Osteoblast (primary cell): Measurements from ENCODE around the gene SOAT1. TPM values are rescaled to one million over a fixed set of nuclear protein-coding genes. Genes with fewer than 3 reads are reported as not detected.

ENCODE experiments used
- DNase-seq: peaks from one replicate; pipeline ENCODE4 v3.0.0; 2011; ENCODE audit warnings: low spot score, mixed read lengths; ENCODE audit not compliant: insufficient read length; ENCODE audit errors: missing footprints
- H2AFZ ChIP-seq: 2 replicates; pipeline ENCODE4 v1.6.0; 2011; ENCODE audit warnings: mild to moderate bottlenecking, low read length
- H3K27ac ChIP-seq: 2 replicates; pipeline ENCODE4 v1.5.1; 2011; ENCODE audit warnings: mild to moderate bottlenecking, low read depth, low read length, moderate library complexity
- H3K27me3 ChIP-seq: 2 replicates; pipeline ENCODE4 v1.6.0; 2012; ENCODE audit warnings: mild to moderate bottlenecking, control low read depth, inconsistent platforms, low read length, moderate library complexity; ENCODE audit not compliant: insufficient read depth
- H3K36me3 ChIP-seq: 2 replicates; pipeline ENCODE4 v1.5.1; 2011; ENCODE audit warnings: mild to moderate bottlenecking, low read length, control low read depth, moderate library complexity; ENCODE audit not compliant: insufficient read depth
- H3K4me1 ChIP-seq: 2 replicates; pipeline ENCODE4 v1.5.1; 2011; ENCODE audit warnings: mild to moderate bottlenecking, low read length, control low read depth, moderate library complexity; ENCODE audit not compliant: insufficient read depth
- H3K4me2 ChIP-seq: 2 replicates; pipeline ENCODE4 v1.6.0; 2011; ENCODE audit warnings: mild to moderate bottlenecking, low read length; ENCODE audit not compliant: insufficient read depth
- H3K4me3 ChIP-seq: fragments of 200-600 bp; sonication (generic); 3 replicates; pipeline ENCODE4 v1.5.1; 2012; ENCODE audit warnings: mild to moderate bottlenecking, low read length, inconsistent platforms; ENCODE audit not compliant: insufficient read depth
- H3K79me2 ChIP-seq: 2 replicates; pipeline ENCODE4 v1.6.0; 2012; ENCODE audit warnings: mild to moderate bottlenecking, low read length, control low read depth, inconsistent platforms; ENCODE audit not compliant: insufficient read depth
- H3K9me3 ChIP-seq: 2 replicates; pipeline ENCODE4 v1.5.1; 2011; ENCODE audit warnings: low read depth, low read length, control low read depth
- H4K20me1 ChIP-seq: 2 replicates; pipeline ENCODE4 v1.6.0; 2012; ENCODE audit warnings: mild to moderate bottlenecking, low read length, control low read depth; ENCODE audit not compliant: insufficient read depth
- total RNA-seq: library from RNA; depleted of rRNA; stranded (reverse); fragments of >200 nt; gene quantifications from 2 replicates; pipeline ENCODE4 v1.2.3, GENCODE V29; 2012
- TF ChIP-seq, protein P1 (sequence below): IDR thresholded peaks from 2 replicates; pipeline ENCODE4 v1.5.1; 2011; ENCODE audit warnings: mild to moderate bottlenecking, low read depth, low read length, moderate library complexity; ENCODE audit errors: extremely low read depth

SOAT1 gene
- total RNA-seq, 1 donor: 40.2 TPM

DNA sequence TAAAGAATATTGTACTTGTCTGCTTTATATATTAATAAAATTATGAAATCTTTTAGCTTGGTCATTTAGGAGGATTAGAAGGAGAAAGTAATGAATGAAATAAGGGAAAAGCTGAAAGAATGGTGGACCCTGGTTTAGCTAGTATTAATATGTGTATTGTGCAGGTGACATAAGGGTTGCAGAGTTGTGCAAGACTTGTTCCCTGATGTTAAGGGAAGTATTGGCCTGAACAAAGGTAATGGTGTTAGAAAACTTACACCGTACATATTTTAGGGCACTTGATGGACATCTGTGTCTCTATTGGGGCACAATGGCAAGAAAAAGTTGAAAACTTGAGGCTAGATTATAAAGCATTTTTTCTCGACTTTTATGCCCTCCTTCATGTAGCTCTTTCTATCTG is 32.2 kb downstream of the SOAT1 start:
- Histone ChIP-seq H3K27me3 (no peaks in the 10 kb centered on the region), H4K20me1 (no peaks in the 10 kb centered on the region), H3K36me3 (peaks cover 7% of the 10 kb centered on the region), H3K4me2 (no peak overlapping the region), H3K4me3 (no peak overlapping the region), H3K9me3 (no peaks in the 10 kb centered on the region), H3K4me1 (no peaks in the 10 kb centered on the region), H3K79me2 (peaks cover 53% of the 10 kb centered on the region), H2AFZ (no peak overlapping the region), H3K27ac (no peak overlapping the region)
- TF ChIP-seq, protein P1, sequence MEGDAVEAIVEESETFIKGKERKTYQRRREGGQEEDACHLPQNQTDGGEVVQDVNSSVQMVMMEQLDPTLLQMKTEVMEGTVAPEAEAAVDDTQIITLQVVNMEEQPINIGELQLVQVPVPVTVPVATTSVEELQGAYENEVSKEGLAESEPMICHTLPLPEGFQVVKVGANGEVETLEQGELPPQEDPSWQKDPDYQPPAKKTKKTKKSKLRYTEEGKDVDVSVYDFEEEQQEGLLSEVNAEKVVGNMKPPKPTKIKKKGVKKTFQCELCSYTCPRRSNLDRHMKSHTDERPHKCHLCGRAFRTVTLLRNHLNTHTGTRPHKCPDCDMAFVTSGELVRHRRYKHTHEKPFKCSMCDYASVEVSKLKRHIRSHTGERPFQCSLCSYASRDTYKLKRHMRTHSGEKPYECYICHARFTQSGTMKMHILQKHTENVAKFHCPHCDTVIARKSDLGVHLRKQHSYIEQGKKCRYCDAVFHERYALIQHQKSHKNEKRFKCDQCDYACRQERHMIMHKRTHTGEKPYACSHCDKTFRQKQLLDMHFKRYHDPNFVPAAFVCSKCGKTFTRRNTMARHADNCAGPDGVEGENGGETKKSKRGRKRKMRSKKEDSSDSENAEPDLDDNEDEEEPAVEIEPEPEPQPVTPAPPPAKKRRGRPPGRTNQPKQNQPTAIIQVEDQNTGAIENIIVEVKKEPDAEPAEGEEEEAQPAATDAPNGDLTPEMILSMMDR: no peak
- no peak for DNase-seq

DNA sequence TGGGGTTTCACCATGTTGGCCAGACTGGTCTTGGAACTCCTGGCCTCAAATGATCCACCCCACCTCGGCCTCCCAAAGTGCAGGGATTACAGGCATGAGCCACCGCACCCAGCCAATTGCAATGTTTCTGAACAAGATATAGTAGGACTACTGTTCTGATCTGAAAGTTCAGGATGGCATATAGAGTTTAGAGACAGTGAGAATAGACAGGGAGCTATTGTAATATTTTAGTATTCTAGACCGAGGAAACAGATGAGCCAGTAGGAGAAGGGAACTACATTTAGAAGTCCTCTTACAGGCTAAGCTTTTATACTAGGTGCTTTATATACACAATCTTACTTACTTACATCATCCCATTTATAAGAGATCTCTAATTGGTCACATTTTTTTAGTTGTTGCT is 33.1 kb downstream of the SOAT1 start:
- Histone ChIP-seq H3K27ac (no peak overlapping the region), H3K4me1 (no peaks in the 10 kb centered on the region), H2AFZ (no peak overlapping the region), H3K4me2 (no peak overlapping the region), H3K9me3 (no peaks in the 10 kb centered on the region), H3K36me3 (no peaks in the 10 kb centered on the region), H4K20me1 (no peaks in the 10 kb centered on the region), H3K27me3 (no peaks in the 10 kb centered on the region), H3K4me3 (no peak overlapping the region), H3K79me2 (peaks cover 53% of the 10 kb centered on the region)
- no peak for DNase-seq
- TF ChIP-seq, protein P1: no peak

- H3K36me3 ChIP-seq: no peaks in the 10 kb centered on the region
Observed at GRCh38 chr1:179327196-179327595, 33.6 kb downstream of the SOAT1 start.

DNA sequence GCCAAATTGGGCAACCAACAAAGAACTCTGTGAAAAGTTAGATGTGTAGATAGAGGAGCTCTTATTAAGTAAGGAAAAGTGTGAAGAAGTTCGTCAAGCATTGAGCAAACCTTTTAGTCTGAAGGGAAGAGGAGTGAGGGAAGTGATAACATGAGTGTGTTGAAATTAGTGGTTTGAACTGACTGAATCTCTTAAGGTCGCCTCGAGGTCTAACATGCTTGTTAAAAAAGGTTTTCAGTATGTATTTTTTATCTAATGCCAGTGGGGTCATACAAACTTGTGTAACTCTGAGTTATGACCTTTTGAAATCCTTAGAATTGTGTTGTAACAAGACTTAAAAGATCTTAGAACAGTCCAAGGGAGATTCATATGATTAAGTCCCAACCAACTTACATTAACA is 34.1 kb downstream of the SOAT1 start:
- Histone ChIP-seq H3K4me2 (no peak overlapping the region), H3K27ac (no peak overlapping the region), H3K79me2 (peaks cover 52% of the 10 kb centered on the region), H3K4me1 (no peaks in the 10 kb centered on the region), H3K36me3 (no peaks in the 10 kb centered on the region), H3K4me3 (no peak overlapping the region), H3K27me3 (no peaks in the 10 kb centered on the region), H2AFZ (no peak overlapping the region), H3K9me3 (no peaks in the 10 kb centered on the region), H4K20me1 (no peaks in the 10 kb centered on the region)
- no peak for DNase-seq
- TF ChIP-seq, protein P1: no peak

More at GRCh38 chr1:179327196-179327595, 33.6 kb downstream of the SOAT1 start:
- Histone ChIP-seq H3K4me1 (no peaks in the 10 kb centered on the region), H3K79me2 (peaks cover 52% of the 10 kb centered on the region), H3K4me2 (no peak overlapping the region), H3K27ac (no peak overlapping the region), H3K4me3 (no peak overlapping the region), H2AFZ (no peak overlapping the region), H3K9me3 (no peaks in the 10 kb centered on the region), H3K27me3 (no peaks in the 10 kb centered on the region), H4K20me1 (no peaks in the 10 kb centered on the region)
- DNase-seq: no peak
- TF ChIP-seq, protein P1: no peak
